ENCODE data around the gene NAA15.

Gene NAA15

DNA sequence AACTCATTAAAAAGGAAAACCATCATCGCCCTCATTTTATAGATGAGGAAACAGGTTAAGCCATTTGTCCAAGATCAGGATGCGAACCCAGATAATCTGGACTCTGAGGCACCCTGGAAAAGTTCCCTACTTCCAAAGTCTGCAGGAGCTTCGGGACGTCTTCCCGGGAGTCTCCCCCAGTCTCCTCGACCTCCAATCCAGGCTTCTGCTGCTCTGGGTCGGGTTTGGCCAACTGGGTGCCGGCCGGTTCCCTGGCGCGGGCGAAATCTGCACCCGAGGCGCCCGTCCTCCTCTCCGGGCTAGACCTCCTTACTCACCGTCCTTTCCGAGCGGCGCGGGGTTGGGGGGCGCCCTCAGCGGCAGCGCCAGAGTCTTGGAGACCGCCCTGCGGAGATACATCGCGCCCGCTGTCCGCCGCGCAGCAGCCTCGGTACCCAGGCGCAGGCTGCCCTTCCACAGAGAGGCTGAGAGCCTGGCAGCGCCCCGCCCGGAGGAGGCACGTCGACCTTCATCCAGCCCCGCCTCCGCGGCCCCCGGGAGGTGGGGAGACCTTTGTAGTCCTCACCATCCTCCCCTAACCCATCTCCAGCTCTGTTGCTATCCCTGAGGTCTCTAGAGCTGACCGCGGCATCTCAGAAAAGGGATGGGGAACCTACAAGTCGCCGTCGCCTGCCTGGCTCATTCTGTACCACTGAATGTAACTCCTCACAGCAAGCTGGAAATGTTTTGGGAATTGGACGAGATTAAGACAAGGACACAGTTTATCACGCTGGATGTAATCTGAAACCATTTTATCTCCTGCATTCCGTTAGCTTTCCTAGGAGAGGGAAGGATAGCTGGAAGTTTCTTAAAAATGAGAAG lies 21.3 kb upstream of the NAA15 start, which contains the start of gene MGARP (continued):
- TF ChIP-seq ZNF266 (tag by site-specific recombination; IDR thresholded peaks at IDR 0.05; ENCODE audit: low read depth) (no peak), ZBTB21 (tag by site-specific recombination; IDR thresholded peaks at IDR 0.05) (no peak), HOXD13 (CRISPR knock-in tag; IDR thresholded peaks at IDR 0.05; ENCODE audit: borderline replicate concordance) (no peak), ZNF324 (tag by site-specific recombination; IDR thresholded peaks at IDR 0.05) (no peak), ZNF621 (tag by site-specific recombination; IDR thresholded peaks at IDR 0.05) (no peak), ZFP41 (tag by site-specific recombination; IDR thresholded peaks at IDR 0.05; ENCODE audit: borderline replicate concordance) (no peak), MEIS1 (CRISPR knock-in tag; IDR thresholded peaks at IDR 0.05; ENCODE audit: borderline replicate concordance) (no peak), IKZF3 (tag by site-specific recombination; IDR thresholded peaks at IDR 0.05) (0 out of 2 replicates have a peak, but pooled peaks have one; percentile 23), ZNF785 (tag by site-specific recombination; IDR thresholded peaks at IDR 0.05) (no peak), SCRT2 (tag by site-specific recombination; IDR thresholded peaks at IDR 0.05) (no peak), ZNF175 (tag by site-specific recombination; IDR thresholded peaks at IDR 0.05) (no peak), ZNF571 (tag by site-specific recombination; IDR thresholded peaks at IDR 0.05) (no peak), MYNN (tag by site-specific recombination; IDR thresholded peaks at IDR 0.05; ENCODE audit: borderline replicate concordance) (no peak), RBAK (tag by site-specific recombination; IDR thresholded peaks at IDR 0.05) (no peak), ZNF596 (tag by site-specific recombination; IDR thresholded peaks at IDR 0.05) (no peak), ZSCAN30 (tag by site-specific recombination; IDR thresholded peaks at IDR 0.05) (no peak), ZBTB8A (tag by site-specific recombination; IDR thresholded peaks at IDR 0.05) (peak; percentile 92), ZNF404 (tag by site-specific recombination; IDR thresholded peaks at IDR 0.05) (no peak)
- TF ChIP-seq, protein P1, sequence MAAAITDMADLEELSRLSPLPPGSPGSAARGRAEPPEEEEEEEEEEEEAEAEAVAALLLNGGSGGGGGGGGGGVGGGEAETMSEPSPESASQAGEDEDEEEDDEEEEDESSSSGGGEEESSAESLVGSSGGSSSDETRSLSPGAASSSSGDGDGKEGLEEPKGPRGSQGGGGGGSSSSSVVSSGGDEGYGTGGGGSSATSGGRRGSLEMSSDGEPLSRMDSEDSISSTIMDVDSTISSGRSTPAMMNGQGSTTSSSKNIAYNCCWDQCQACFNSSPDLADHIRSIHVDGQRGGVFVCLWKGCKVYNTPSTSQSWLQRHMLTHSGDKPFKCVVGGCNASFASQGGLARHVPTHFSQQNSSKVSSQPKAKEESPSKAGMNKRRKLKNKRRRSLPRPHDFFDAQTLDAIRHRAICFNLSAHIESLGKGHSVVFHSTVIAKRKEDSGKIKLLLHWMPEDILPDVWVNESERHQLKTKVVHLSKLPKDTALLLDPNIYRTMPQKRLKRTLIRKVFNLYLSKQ (tag by site-specific recombination; IDR thresholded peaks at IDR 0.05; ENCODE audit: borderline replicate concordance), result no peak
- TF ChIP-seq, protein P2, sequence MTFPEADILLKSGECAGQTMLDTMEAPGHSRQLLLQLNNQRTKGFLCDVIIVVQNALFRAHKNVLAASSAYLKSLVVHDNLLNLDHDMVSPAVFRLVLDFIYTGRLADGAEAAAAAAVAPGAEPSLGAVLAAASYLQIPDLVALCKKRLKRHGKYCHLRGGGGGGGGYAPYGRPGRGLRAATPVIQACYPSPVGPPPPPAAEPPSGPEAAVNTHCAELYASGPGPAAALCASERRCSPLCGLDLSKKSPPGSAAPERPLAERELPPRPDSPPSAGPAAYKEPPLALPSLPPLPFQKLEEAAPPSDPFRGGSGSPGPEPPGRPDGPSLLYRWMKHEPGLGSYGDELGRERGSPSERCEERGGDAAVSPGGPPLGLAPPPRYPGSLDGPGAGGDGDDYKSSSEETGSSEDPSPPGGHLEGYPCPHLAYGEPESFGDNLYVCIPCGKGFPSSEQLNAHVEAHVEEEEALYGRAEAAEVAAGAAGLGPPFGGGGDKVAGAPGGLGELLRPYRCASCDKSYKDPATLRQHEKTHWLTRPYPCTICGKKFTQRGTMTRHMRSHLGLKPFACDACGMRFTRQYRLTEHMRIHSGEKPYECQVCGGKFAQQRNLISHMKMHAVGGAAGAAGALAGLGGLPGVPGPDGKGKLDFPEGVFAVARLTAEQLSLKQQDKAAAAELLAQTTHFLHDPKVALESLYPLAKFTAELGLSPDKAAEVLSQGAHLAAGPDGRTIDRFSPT (tag by site-specific recombination; IDR thresholded peaks at IDR 0.05), result peak; percentile 53; the same call in 1 of the 2 replicates
- TF ChIP-seq, protein P3, sequence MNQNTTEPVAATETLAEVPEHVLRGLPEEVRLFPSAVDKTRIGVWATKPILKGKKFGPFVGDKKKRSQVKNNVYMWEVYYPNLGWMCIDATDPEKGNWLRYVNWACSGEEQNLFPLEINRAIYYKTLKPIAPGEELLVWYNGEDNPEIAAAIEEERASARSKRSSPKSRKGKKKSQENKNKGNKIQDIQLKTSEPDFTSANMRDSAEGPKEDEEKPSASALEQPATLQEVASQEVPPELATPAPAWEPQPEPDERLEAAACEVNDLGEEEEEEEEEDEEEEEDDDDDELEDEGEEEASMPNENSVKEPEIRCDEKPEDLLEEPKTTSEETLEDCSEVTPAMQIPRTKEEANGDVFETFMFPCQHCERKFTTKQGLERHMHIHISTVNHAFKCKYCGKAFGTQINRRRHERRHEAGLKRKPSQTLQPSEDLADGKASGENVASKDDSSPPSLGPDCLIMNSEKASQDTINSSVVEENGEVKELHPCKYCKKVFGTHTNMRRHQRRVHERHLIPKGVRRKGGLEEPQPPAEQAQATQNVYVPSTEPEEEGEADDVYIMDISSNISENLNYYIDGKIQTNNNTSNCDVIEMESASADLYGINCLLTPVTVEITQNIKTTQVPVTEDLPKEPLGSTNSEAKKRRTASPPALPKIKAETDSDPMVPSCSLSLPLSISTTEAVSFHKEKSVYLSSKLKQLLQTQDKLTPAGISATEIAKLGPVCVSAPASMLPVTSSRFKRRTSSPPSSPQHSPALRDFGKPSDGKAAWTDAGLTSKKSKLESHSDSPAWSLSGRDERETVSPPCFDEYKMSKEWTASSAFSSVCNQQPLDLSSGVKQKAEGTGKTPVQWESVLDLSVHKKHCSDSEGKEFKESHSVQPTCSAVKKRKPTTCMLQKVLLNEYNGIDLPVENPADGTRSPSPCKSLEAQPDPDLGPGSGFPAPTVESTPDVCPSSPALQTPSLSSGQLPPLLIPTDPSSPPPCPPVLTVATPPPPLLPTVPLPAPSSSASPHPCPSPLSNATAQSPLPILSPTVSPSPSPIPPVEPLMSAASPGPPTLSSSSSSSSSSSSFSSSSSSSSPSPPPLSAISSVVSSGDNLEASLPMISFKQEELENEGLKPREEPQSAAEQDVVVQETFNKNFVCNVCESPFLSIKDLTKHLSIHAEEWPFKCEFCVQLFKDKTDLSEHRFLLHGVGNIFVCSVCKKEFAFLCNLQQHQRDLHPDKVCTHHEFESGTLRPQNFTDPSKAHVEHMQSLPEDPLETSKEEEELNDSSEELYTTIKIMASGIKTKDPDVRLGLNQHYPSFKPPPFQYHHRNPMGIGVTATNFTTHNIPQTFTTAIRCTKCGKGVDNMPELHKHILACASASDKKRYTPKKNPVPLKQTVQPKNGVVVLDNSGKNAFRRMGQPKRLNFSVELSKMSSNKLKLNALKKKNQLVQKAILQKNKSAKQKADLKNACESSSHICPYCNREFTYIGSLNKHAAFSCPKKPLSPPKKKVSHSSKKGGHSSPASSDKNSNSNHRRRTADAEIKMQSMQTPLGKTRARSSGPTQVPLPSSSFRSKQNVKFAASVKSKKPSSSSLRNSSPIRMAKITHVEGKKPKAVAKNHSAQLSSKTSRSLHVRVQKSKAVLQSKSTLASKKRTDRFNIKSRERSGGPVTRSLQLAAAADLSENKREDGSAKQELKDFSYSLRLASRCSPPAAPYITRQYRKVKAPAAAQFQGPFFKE (tag by site-specific recombination; IDR thresholded peaks at IDR 0.05; ENCODE audit: borderline replicate concordance), result no peak
- TF ChIP-seq, protein P4, sequence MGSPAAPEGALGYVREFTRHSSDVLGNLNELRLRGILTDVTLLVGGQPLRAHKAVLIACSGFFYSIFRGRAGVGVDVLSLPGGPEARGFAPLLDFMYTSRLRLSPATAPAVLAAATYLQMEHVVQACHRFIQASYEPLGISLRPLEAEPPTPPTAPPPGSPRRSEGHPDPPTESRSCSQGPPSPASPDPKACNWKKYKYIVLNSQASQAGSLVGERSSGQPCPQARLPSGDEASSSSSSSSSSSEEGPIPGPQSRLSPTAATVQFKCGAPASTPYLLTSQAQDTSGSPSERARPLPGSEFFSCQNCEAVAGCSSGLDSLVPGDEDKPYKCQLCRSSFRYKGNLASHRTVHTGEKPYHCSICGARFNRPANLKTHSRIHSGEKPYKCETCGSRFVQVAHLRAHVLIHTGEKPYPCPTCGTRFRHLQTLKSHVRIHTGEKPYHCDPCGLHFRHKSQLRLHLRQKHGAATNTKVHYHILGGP (tag by site-specific recombination; IDR thresholded peaks at IDR 0.05), result no peak
- TF ChIP-seq, protein P5, sequence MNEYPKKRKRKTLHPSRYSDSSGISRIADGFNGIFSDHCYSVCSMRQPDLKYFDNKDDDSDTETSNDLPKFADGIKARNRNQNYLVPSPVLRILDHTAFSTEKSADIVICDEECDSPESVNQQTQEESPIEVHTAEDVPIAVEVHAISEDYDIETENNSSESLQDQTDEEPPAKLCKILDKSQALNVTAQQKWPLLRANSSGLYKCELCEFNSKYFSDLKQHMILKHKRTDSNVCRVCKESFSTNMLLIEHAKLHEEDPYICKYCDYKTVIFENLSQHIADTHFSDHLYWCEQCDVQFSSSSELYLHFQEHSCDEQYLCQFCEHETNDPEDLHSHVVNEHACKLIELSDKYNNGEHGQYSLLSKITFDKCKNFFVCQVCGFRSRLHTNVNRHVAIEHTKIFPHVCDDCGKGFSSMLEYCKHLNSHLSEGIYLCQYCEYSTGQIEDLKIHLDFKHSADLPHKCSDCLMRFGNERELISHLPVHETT (tag by site-specific recombination; IDR thresholded peaks at IDR 0.05), result no peak
- TF ChIP-seq, protein P6, sequence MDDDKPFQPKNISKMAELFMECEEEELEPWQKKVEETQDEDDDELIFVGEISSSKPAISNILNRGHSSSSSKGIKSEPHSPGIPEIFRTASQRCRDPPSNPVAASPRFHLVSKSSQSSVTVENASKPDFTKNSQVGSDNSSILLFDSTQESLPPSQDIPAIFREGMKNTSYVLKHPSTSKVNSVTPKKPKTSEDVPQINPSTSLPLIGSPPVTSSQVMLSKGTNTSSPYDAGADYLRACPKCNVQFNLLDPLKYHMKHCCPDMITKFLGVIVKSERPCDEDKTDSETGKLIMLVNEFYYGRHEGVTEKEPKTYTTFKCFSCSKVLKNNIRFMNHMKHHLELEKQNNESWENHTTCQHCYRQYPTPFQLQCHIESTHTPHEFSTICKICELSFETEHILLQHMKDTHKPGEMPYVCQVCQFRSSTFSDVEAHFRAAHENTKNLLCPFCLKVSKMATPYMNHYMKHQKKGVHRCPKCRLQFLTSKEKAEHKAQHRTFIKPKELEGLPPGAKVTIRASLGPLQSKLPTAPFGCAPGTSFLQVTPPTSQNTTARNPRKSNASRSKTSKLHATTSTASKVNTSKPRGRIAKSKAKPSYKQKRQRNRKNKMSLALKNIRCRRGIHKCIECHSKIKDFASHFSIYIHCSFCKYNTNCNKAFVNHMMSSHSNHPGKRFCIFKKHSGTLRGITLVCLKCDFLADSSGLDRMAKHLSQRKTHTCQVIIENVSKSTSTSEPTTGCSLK (tag by site-specific recombination; IDR thresholded peaks at IDR 0.05), result no peak
